Sigmoid colon (tissue), 7 donors: ENCODE data around the gene PRTFDC1. TPM values are rescaled to one million over a fixed set of nuclear protein-coding genes. Genes with fewer than 3 reads are reported as not detected.

Experiments used
- DNase-seq: peaks from one replicate; pipeline ENCODE4 v3.0.0-alpha.2; 2019
- H3K27ac ChIP-seq, 4 donors: fragments of 200-600 bp; sonication (generic); one replicate each; pipeline ENCODE4 v1.5.1; 2016 to 2019; ENCODE audit warnings: mild to moderate bottlenecking in 1 of 4
- H3K27me3 ChIP-seq, 3 donors: fragments of 200-600 bp; sonication (generic); one replicate each; pipeline ENCODE4 v1.5.1; 2019; ENCODE audit warnings: mild to moderate bottlenecking in 1 of 3
- H3K36me3 ChIP-seq, 4 donors: fragments of 200-600 bp; sonication (generic); one replicate each; pipeline ENCODE4 v1.5.1; 2016 to 2019
- H3K4me1 ChIP-seq, 4 donors: fragments of 200-600 bp; sonication (generic); one replicate each; pipeline ENCODE4 v1.5.1; 2017 to 2019
- H3K4me3 ChIP-seq, 4 donors: fragments of 200-600 bp; sonication (generic); one replicate each; pipeline ENCODE4 v1.5.1; 2017 to 2019; ENCODE audit warnings: mild to moderate bottlenecking in 2 of 4, moderate library complexity in 1 of 4
- H3K9me3 ChIP-seq, 4 donors: fragments of 200-600 bp in 3 of 4; sonication (generic) in 3 of 4; one replicate each; pipeline versions ENCODE4 v1.5.1 to v1.6.1; 2013 to 2019
- CTCF ChIP-seq, 4 experiments: fragments of 450-650 bp in 3 of 4; fragments of 200-600 bp in 1 of 4; IDR thresholded peaks; one replicate each; pipeline ENCODE4 v1.5.1; 2016 to 2019; ENCODE audit warnings: antibody characterized with exemption in 4 of 4, mild to moderate bottlenecking in 3 of 4, moderate library complexity in 2 of 4
- EP300 ChIP-seq, 4 donors: sonication (generic); formaldehyde crosslinking; IDR thresholded peaks; one replicate each; pipeline ENCODE4 v1.6.1; 2017; ENCODE audit warnings: antibody characterized with exemption in 4 of 4
- POLR2A ChIP-seq, 2 donors: fragments of 450-650 bp; IDR thresholded peaks; one replicate each; pipeline ENCODE4 v1.6.1; 2016; ENCODE audit warnings: antibody characterized with exemption in 2 of 2, mild to moderate bottlenecking in 2 of 2, moderate library complexity in 2 of 2
- POLR2AphosphoS5 ChIP-seq, 4 donors: sonication (generic); formaldehyde crosslinking; IDR thresholded peaks; one replicate each; pipeline ENCODE4 v1.6.1; 2017; ENCODE audit warnings: antibody characterized with exemption in 4 of 4
- whole genome bisulfite sequencing, 2 donors: extraction: QIAGEN DNeasy Blood & Tissue Kit; methylation state at CpG; one replicate each; pipeline ENCODE4 v1.1.7; 2013; 5-methylcytosine and 5-hydroxymethylcytosine counted together
- intact Hi-C: fragments of 100-400 bp; cut with DNase I; formaldehyde crosslinking; loops from one replicate; pipeline ENCODE4 v1.15.1; 2023
- polyA plus RNA-seq, 3 donors: library from polyadenylated mRNA; stranded (reverse); fragments of 200-250 nt; gene quantifications; one replicate each; pipeline ENCODE4 v1.2.3, GENCODE V29; 2013
- total RNA-seq, 4 donors: library from RNA; depleted of rRNA; stranded (reverse); fragments of >200 nt; gene quantifications; one replicate each; pipeline ENCODE4 v1.1.0, GENCODE V29; 2016
- donor health status: healthy with polysubstance abuse.
- donor health status: Bipolar disorder and iron deficiency.
- donor health status: healthy.

PRTFDC1 gene
- total and polyA plus RNA-seq, 7 donors: 6.0 to 17.2 (median 9.6) TPM

GRCh38 chr10:24983946-24984345, 31.5 kb upstream of the PRTFDC1 start:
- DNase-seq: no peak
- Histone ChIP-seq H3K4me3 (no peak overlapping the region), H3K36me3 (no peaks in the 10 kb centered on the region), H3K4me1 (no peaks in the 10 kb centered on the region), H3K9me3 (no peaks in the 10 kb centered on the region), H3K27me3 (no peaks in the 10 kb centered on the region), H3K27ac (no peak overlapping the region)
- intact Hi-C loops: no loop called here
- no peak for TF ChIP-seq POLR2A (IDR thresholded peaks at IDR 0.05)
- TF ChIP-seq EP300 (IDR thresholded peaks at IDR 0.05): no peak
- no peak for TF ChIP-seq POLR2AphosphoS5 (IDR thresholded peaks at IDR 0.05)
- TF ChIP-seq CTCF (IDR thresholded peaks at IDR 0.05): no peak
- 94 to 95% methylated on average over 3 of the region's 3 CpGs for WGBS, 2 donors

- H3K9me3 ChIP-seq: no peaks in the 10 kb centered on the region
- H3K4me1 ChIP-seq: no peaks in the 10 kb centered on the region
- no peak for TF ChIP-seq CTCF (IDR thresholded peaks at IDR 0.05)
- no peak for TF ChIP-seq POLR2AphosphoS5 (IDR thresholded peaks at IDR 0.05)
- no peak for TF ChIP-seq EP300 (IDR thresholded peaks at IDR 0.05)
- TF ChIP-seq POLR2A (IDR thresholded peaks at IDR 0.05): no peak
- 96 to 98% methylated on average over 4 of the region's 4 CpGs for WGBS, 2 donors
- no peak for DNase-seq
- H3K4me3 ChIP-seq: no peak overlapping the region
- H3K27ac ChIP-seq: no peak overlapping the region
- no peaks in the 10 kb centered on the region for H3K36me3 ChIP-seq
- intact Hi-C loops: no loop called here
- no peaks in the 10 kb centered on the region for H3K27me3 ChIP-seq
Measured at GRCh38 chr10:24983130-24983529, 30.7 kb upstream of the PRTFDC1 start.

- 92 to 95% methylated on average over 1 of the region's 1 CpG for WGBS, 2 donors
- DNase-seq: no peak
- H3K27ac ChIP-seq: no peak overlapping the region
Measured at GRCh38 chr10:24982319-24983112, 30.1 kb upstream of the PRTFDC1 start.

GRCh38 chr10:24981161-24981710, 28.8 kb upstream of the PRTFDC1 start:
- no peak overlapping the region for H3K27ac ChIP-seq
- intact Hi-C loops: no loop called here
- no peaks in the 10 kb centered on the region for H3K27me3 ChIP-seq
- H3K36me3 ChIP-seq: no peaks in the 10 kb centered on the region
- no peak for DNase-seq
- no peak overlapping the region for H3K4me3 ChIP-seq
- no peak for TF ChIP-seq CTCF (IDR thresholded peaks at IDR 0.05)
- TF ChIP-seq POLR2AphosphoS5 (IDR thresholded peaks at IDR 0.05): no peak
- TF ChIP-seq EP300 (IDR thresholded peaks at IDR 0.05): no peak
- TF ChIP-seq POLR2A (IDR thresholded peaks at IDR 0.05): no peak
- WGBS, 2 donors: 96 to 99% methylated on average over 5 of the region's 5 CpGs
- no peaks in the 10 kb centered on the region for H3K4me1 ChIP-seq
- H3K9me3 ChIP-seq: no peaks in the 10 kb centered on the region

More at GRCh38 chr10:24982319-24983112, 30.1 kb upstream of the PRTFDC1 start:
- TF ChIP-seq EP300 (IDR thresholded peaks at IDR 0.05) (no peak), POLR2A (IDR thresholded peaks at IDR 0.05) (no peak), POLR2AphosphoS5 (IDR thresholded peaks at IDR 0.05) (no peak), CTCF (IDR thresholded peaks at IDR 0.05) (no peak)
- intact Hi-C loops: no loop called here
- Histone ChIP-seq H3K9me3 (no peaks in the 10 kb centered on the region), H3K4me3 (no peak overlapping the region), H3K36me3 (no peaks in the 10 kb centered on the region), H3K4me1 (no peaks in the 10 kb centered on the region), H3K27me3 (no peaks in the 10 kb centered on the region)
